Measurements from ENCODE around the gene SMG1.

DNA sequence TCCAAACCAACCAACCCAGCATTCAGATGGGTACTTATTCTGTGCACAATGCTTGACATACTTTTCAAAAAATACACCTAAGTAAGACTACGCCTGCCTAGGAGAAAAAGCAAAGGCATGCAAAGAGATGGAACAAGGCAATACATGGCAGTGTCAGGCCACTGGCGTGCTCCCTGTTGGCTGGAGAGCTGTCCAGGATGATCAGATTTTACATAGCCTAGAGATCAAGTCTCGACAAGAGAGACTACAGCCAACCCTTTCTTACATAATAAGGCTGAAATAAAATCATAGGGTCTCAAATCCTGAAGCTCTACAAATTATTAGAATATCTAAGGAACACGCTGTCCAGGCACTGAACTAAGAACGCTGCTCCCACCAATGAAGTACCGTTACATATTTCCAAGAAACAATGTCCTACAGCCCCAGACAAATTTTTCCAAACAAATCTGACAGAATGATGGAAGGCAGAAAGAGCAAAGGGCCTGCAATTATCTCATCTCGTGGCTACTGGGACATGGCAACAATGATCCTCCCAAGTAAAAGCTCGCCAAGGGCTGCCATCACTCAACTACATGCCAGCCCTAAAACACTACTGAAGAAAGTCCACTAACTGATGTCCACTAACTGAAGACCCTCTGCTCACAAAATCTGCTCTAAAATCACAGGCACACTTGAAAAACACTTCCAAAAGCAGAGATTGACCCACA, 141.1 kb downstream of the SMG1 start:
- TF ChIP-seq, protein P1, sequence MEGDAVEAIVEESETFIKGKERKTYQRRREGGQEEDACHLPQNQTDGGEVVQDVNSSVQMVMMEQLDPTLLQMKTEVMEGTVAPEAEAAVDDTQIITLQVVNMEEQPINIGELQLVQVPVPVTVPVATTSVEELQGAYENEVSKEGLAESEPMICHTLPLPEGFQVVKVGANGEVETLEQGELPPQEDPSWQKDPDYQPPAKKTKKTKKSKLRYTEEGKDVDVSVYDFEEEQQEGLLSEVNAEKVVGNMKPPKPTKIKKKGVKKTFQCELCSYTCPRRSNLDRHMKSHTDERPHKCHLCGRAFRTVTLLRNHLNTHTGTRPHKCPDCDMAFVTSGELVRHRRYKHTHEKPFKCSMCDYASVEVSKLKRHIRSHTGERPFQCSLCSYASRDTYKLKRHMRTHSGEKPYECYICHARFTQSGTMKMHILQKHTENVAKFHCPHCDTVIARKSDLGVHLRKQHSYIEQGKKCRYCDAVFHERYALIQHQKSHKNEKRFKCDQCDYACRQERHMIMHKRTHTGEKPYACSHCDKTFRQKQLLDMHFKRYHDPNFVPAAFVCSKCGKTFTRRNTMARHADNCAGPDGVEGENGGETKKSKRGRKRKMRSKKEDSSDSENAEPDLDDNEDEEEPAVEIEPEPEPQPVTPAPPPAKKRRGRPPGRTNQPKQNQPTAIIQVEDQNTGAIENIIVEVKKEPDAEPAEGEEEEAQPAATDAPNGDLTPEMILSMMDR (IDR thresholded peaks at IDR 0.05): no peak
- TF ChIP-seq POLR2A (IDR thresholded peaks at IDR 0.05): no peak
- TF ChIP-seq EP300 (IDR thresholded peaks at IDR 0.05): no peak
- peak in 1 of 4 donors; percentile 5 for TF ChIP-seq POLR2AphosphoS5 (IDR thresholded peaks at IDR 0.05)
